ENCODE data around the gene SCMH1. TPM values are rescaled to one million over a fixed set of nuclear protein-coding genes. Genes with fewer than 3 reads are reported as not detected.
A peak's percentile ranks its signal among the peaks of the same experiment; 100 is the strongest.

SCMH1 gene
- total RNA-seq, 1 experiment from 2014 or later = 25.9 TPM

GRCh38 chr1:41053316-41053715 lies 188.8 kb downstream of the SCMH1 start:
- no peak for DNase-seq
- no peaks in the 10 kb centered on the region for H3K4me1 Mint-ChIP-seq (ENCODE audit: low read depth, unreplicated experiment)
- CTCF ChIA-PET = no interaction called here
- no peak overlapping the region for H3K27ac Mint-ChIP-seq (ENCODE audit: unreplicated experiment)
- BruUV-seq (replicated peaks) = no TSS peak
- H3K36me3 Mint-ChIP-seq (ENCODE audit: insufficient read depth, unreplicated experiment) = peaks cover 4% of the 10 kb centered on the region
- H3K4me3 Mint-ChIP-seq (ENCODE audit: low read depth, unreplicated experiment) = no peak overlapping the region
- TF ChIP-seq CTCF (IDR thresholded peaks at IDR 0.05; ENCODE audit: unreplicated experiment) = no peak
- intact Hi-C loops (cut with micrococcal nuclease; ENCODE audit: unreplicated experiment) = no loop called here
- H3K27me3 Mint-ChIP-seq (ENCODE audit: unreplicated experiment) = no peaks in the 10 kb centered on the region
- no peaks in the 10 kb centered on the region for H3K9me3 Mint-ChIP-seq (ENCODE audit: low read depth, unreplicated experiment)

GRCh38 chr1:41051022-41051421 lies 191.1 kb downstream of the SCMH1 start:
- Mint-ChIP-seq H3K4me1 (ENCODE audit: low read depth, unreplicated experiment) (peaks cover 3% of the 10 kb centered on the region), H3K36me3 (ENCODE audit: insufficient read depth, unreplicated experiment) (peaks cover 13% of the 10 kb centered on the region), H3K27me3 (ENCODE audit: unreplicated experiment) (no peaks in the 10 kb centered on the region), H3K4me3 (ENCODE audit: low read depth, unreplicated experiment) (no peak overlapping the region), H3K27ac (ENCODE audit: unreplicated experiment) (no peak overlapping the region), H3K9me3 (ENCODE audit: low read depth, unreplicated experiment) (no peaks in the 10 kb centered on the region)
- no peak for DNase-seq
- intact Hi-C loops (cut with micrococcal nuclease; ENCODE audit: unreplicated experiment) = no loop called here
- CTCF ChIA-PET = no interaction called here
- no peak for TF ChIP-seq CTCF (IDR thresholded peaks at IDR 0.05; ENCODE audit: unreplicated experiment)
- BruUV-seq (replicated peaks) = no TSS peak

- CTCF ChIA-PET = no interaction called here
- Mint-ChIP-seq H3K36me3 (ENCODE audit: insufficient read depth, unreplicated experiment) (peaks cover 13% of the 10 kb centered on the region), H3K4me3 (ENCODE audit: low read depth, unreplicated experiment) (no peak overlapping the region), H3K4me1 (ENCODE audit: low read depth, unreplicated experiment) (peaks cover 17% of the 10 kb centered on the region), H3K27ac (ENCODE audit: unreplicated experiment) (no peak overlapping the region), H3K9me3 (ENCODE audit: low read depth, unreplicated experiment) (no peaks in the 10 kb centered on the region), H3K27me3 (ENCODE audit: unreplicated experiment) (no peaks in the 10 kb centered on the region)
- intact Hi-C loops (cut with micrococcal nuclease; ENCODE audit: unreplicated experiment) = no loop called here
- no peak for TF ChIP-seq CTCF (IDR thresholded peaks at IDR 0.05; ENCODE audit: unreplicated experiment)
- DNase-seq = no peak
- BruUV-seq (replicated peaks) = no TSS peak
Observed at GRCh38 chr1:41048540-41048939, 193.6 kb downstream of the SCMH1 start.

- no TSS peak for BruUV-seq (replicated peaks)
- no peak for TF ChIP-seq CTCF (IDR thresholded peaks at IDR 0.05; ENCODE audit: unreplicated experiment)
- Mint-ChIP-seq H3K9me3 (ENCODE audit: low read depth, unreplicated experiment) (no peaks in the 10 kb centered on the region), H3K4me1 (ENCODE audit: low read depth, unreplicated experiment) (peaks cover 17% of the 10 kb centered on the region), H3K27ac (ENCODE audit: unreplicated experiment) (peak overlapping the region; percentile 53), H3K36me3 (ENCODE audit: insufficient read depth, unreplicated experiment) (peaks cover 13% of the 10 kb centered on the region), H3K27me3 (ENCODE audit: unreplicated experiment) (no peaks in the 10 kb centered on the region), H3K4me3 (ENCODE audit: low read depth, unreplicated experiment) (no peak overlapping the region)
- CTCF ChIA-PET = no interaction called here
- intact Hi-C loops (cut with micrococcal nuclease; ENCODE audit: unreplicated experiment) = no loop called here
- no peak for DNase-seq
Observed at GRCh38 chr1:41046347-41046775, 195.7 kb downstream of the SCMH1 start.
